Measurements from ENCODE around the gene MVB12B. TPM values are rescaled to one million over a fixed set of nuclear protein-coding genes. Genes with fewer than 3 reads are reported as not detected.

MVB12B gene
- total RNA-seq, 1 donor from 2014 or later, result 20.2 TPM

GRCh38 chr9:126429190-126429589 lies 102.6 kb downstream of the MVB12B start:
- no peak for DNase-seq (ENCODE audit: extremely low spot score, unreplicated experiment)
- no peaks in the 10 kb centered on the region for H3K9me3 Mint-ChIP-seq (ENCODE audit: unreplicated experiment)
- no peaks in the 10 kb centered on the region for H3K27me3 Mint-ChIP-seq (ENCODE audit: unreplicated experiment)
- H3K27ac Mint-ChIP-seq (ENCODE audit: unreplicated experiment), result no peak overlapping the region
- H3K4me3 Mint-ChIP-seq (ENCODE audit: unreplicated experiment), result no peak overlapping the region
- no peaks in the 10 kb centered on the region for H3K4me1 Mint-ChIP-seq (ENCODE audit: unreplicated experiment)
- H3K36me3 Mint-ChIP-seq (ENCODE audit: unreplicated experiment), result peaks cover 21% of the 10 kb centered on the region
- TF ChIP-seq CTCF (IDR thresholded peaks at IDR 0.05), result no peak

- no peak overlapping the region for H3K4me3 Mint-ChIP-seq (ENCODE audit: unreplicated experiment)
- no peak for DNase-seq (ENCODE audit: extremely low spot score, unreplicated experiment)
- H3K9me3 Mint-ChIP-seq (ENCODE audit: unreplicated experiment), result no peaks in the 10 kb centered on the region
- H3K27ac Mint-ChIP-seq (ENCODE audit: unreplicated experiment), result no peak overlapping the region
- no peak for TF ChIP-seq CTCF (IDR thresholded peaks at IDR 0.05)
- no peaks in the 10 kb centered on the region for H3K4me1 Mint-ChIP-seq (ENCODE audit: unreplicated experiment)
- peaks cover 15% of the 10 kb centered on the region for H3K36me3 Mint-ChIP-seq (ENCODE audit: unreplicated experiment)
- H3K27me3 Mint-ChIP-seq (ENCODE audit: unreplicated experiment), result no peaks in the 10 kb centered on the region
Measured at GRCh38 chr9:126430124-126430523, 103.5 kb downstream of the MVB12B start.

GRCh38 chr9:126431077-126431742 lies 104.6 kb downstream of the MVB12B start:
- peaks cover 17% of the 10 kb centered on the region for H3K36me3 Mint-ChIP-seq (ENCODE audit: unreplicated experiment)
- H3K27ac Mint-ChIP-seq (ENCODE audit: unreplicated experiment), result no peak overlapping the region
- DNase-seq (ENCODE audit: extremely low spot score, unreplicated experiment), result no peak
- no peak overlapping the region for H3K4me3 Mint-ChIP-seq (ENCODE audit: unreplicated experiment)
- H3K9me3 Mint-ChIP-seq (ENCODE audit: unreplicated experiment), result no peaks in the 10 kb centered on the region
- no peaks in the 10 kb centered on the region for H3K27me3 Mint-ChIP-seq (ENCODE audit: unreplicated experiment)
- no peaks in the 10 kb centered on the region for H3K4me1 Mint-ChIP-seq (ENCODE audit: unreplicated experiment)
- TF ChIP-seq CTCF (IDR thresholded peaks at IDR 0.05), result no peak

- no peak for DNase-seq (ENCODE audit: extremely low spot score, unreplicated experiment)
- no peaks in the 10 kb centered on the region for H3K27me3 Mint-ChIP-seq (ENCODE audit: unreplicated experiment)
- no peaks in the 10 kb centered on the region for H3K9me3 Mint-ChIP-seq (ENCODE audit: unreplicated experiment)
- no peak for TF ChIP-seq CTCF (IDR thresholded peaks at IDR 0.05)
- H3K4me3 Mint-ChIP-seq (ENCODE audit: unreplicated experiment), result no peak overlapping the region
- H3K4me1 Mint-ChIP-seq (ENCODE audit: unreplicated experiment), result peaks cover 3% of the 10 kb centered on the region
- no peak overlapping the region for H3K27ac Mint-ChIP-seq (ENCODE audit: unreplicated experiment)
- peaks cover 12% of the 10 kb centered on the region for H3K36me3 Mint-ChIP-seq (ENCODE audit: unreplicated experiment)
Measured at GRCh38 chr9:126432659-126433058, 106.0 kb downstream of the MVB12B start.

GRCh38 chr9:126435105-126435504 lies 108.5 kb downstream of the MVB12B start:
- Mint-ChIP-seq H3K27me3 (ENCODE audit: unreplicated experiment) (no peaks in the 10 kb centered on the region), H3K9me3 (ENCODE audit: unreplicated experiment) (no peaks in the 10 kb centered on the region), H3K4me3 (ENCODE audit: unreplicated experiment) (no peak overlapping the region), H3K36me3 (ENCODE audit: unreplicated experiment) (peaks cover 11% of the 10 kb centered on the region), H3K27ac (ENCODE audit: unreplicated experiment) (no peak overlapping the region), H3K4me1 (ENCODE audit: unreplicated experiment) (peaks cover 9% of the 10 kb centered on the region)
- TF ChIP-seq CTCF (IDR thresholded peaks at IDR 0.05), result no peak
- DNase-seq (ENCODE audit: extremely low spot score, unreplicated experiment), result no peak

Measured in osteocyte (in vitro differentiated cells).